GM12872 (cell line): ENCODE measurements around the gene PPP1R13B.

ENCODE experiments used
- TF ChIP-seq, protein P1 (sequence below): IDR thresholded peaks from 3 replicates; pipeline ENCODE4 v1.5.1; 2011; ENCODE audit warnings: low read depth, mild to moderate bottlenecking, low read length, moderate library complexity; ENCODE audit not compliant: insufficient read depth

The PPP1R13B gene

GRCh38 chr14:103735815-103736545, 111.4 kb downstream of the PPP1R13B start:
- TF ChIP-seq, protein P1, sequence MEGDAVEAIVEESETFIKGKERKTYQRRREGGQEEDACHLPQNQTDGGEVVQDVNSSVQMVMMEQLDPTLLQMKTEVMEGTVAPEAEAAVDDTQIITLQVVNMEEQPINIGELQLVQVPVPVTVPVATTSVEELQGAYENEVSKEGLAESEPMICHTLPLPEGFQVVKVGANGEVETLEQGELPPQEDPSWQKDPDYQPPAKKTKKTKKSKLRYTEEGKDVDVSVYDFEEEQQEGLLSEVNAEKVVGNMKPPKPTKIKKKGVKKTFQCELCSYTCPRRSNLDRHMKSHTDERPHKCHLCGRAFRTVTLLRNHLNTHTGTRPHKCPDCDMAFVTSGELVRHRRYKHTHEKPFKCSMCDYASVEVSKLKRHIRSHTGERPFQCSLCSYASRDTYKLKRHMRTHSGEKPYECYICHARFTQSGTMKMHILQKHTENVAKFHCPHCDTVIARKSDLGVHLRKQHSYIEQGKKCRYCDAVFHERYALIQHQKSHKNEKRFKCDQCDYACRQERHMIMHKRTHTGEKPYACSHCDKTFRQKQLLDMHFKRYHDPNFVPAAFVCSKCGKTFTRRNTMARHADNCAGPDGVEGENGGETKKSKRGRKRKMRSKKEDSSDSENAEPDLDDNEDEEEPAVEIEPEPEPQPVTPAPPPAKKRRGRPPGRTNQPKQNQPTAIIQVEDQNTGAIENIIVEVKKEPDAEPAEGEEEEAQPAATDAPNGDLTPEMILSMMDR: no peak

DNA sequence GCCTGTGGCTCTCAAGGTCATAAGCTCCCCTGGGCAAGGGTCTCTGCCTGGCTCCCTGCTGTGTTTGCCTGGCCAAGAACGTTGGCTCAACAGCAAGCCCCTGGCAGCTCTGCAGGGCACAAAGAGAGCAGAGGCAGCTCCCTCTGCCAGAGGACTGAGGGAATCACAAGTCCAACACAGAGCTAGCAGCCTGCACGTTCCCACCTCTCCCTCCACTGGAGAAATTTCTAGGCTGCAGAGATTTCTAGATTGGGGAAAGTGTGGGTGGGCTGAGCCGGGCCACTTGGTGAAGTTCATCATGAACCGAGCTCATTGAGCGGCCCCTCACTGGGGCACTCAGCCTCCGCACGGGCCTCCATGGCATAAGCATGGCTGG, 111.9 kb downstream of the PPP1R13B start:
- TF ChIP-seq, protein P1: no peak

DNA sequence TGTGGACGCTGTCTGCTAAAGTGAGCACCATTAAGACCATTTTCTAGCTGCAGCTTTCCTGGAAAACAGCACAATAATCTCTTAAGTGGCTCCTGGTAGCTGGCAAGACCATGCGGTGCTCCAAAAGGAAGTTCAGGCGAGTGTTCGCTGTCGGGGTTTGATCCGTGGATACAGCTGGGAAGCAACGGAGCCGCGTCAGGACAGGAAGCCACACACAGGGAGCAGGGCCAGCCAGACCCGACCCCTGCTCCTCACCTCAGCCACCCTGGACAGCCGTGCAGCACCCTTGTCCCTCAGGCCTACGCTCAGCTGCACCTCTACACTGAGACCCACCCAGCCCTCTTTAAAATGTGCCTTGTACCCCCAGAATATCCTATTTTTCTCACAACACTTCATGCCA, 112.4 kb downstream of the PPP1R13B start:
- TF ChIP-seq, protein P1: no peak

- TF ChIP-seq, protein P1: no peak
Observed at GRCh38 chr14:103734081-103734888, 113.1 kb downstream of the PPP1R13B start.

DNA sequence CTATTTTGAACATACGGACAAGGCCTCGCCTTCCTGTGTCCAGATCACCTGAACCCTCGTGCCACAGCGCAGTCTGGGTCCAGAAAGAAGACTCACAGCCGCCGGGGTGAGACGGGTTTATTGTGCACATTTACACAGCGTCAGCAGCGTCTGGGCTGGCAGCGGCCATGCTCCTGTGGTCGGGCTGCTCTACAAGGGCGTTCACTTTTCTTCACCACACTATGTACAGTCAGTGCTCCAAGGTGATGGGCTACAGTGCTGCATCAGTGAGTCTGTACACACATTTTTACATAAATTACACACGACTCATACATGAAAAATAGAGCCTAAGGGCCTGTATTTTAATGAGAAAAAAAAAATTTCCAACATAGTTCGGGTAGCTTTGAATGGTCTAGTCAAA, 113.7 kb downstream of the PPP1R13B start:
- TF ChIP-seq, protein P1: no peak

DNA sequence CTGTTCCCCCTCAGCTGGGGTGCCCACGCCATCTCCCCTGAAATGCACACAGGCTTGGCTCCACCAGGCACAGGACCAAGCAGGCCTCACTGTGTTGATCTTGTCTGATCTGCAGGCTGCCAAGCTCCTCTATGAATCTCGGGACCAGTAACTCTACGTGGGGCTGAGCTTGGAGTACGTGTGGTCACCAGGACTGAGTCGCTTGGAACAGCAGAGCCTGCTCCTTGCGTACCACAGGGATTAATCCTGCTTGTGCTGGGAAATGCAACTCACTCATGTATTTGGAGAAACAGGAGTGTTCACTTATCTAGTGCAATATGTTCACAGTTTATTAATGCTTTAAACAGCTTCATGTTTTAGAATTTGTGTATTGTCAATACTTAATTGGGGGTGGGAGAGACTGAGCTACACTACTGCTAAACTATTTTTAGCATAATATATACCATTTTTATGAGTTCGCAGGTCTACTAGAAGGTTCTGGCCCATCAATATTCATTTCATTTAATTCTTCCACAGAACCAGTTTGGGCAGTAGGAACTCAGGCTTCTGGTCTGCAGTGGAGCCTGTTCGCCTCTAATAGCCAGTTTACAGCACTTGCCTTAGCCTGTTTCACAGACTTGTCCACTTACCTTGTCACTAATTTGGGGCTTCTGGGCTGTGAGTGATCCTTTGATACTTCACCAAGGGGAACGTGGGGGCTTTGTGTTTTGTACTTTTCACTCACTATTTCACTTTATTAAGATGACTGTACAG, 114.3 kb downstream of the PPP1R13B start:
- TF ChIP-seq, protein P1: no peak
